GM10266 (cell line): ENCODE results near the gene LARP4B.

Source experiments
- DNase-seq: peaks from one replicate; pipeline ENCODE4 v3.0.0; 2012; ENCODE audit errors: extremely low spot score
- CTCF ChIP-seq: IDR thresholded peaks from 2 replicates; pipeline ENCODE4 v1.5.1; 2012; ENCODE audit warnings: mild to moderate bottlenecking, low read depth; ENCODE audit not compliant: control insufficient read depth, insufficient read depth; ENCODE audit errors: missing control alignments

The LARP4B gene

GRCh38 chr10:796233-796632 is 135.3 kb downstream of the LARP4B start:
- no peak for DNase-seq
- TF ChIP-seq CTCF: no peak

- no peak for TF ChIP-seq CTCF
- DNase-seq: no peak
These were observed 137.0 kb downstream of the LARP4B start for GRCh38 chr10:794382-794956.

GRCh38 chr10:792792-793100 is 138.8 kb downstream of the LARP4B start:
- no peak for DNase-seq

GRCh38 chr10:792083-792791 is 139.3 kb downstream of the LARP4B start:
- no peak for TF ChIP-seq CTCF
- DNase-seq: no peak

More at GRCh38 chr10:792792-793100, 138.8 kb downstream of the LARP4B start:
- no peak for TF ChIP-seq CTCF

- TF ChIP-seq CTCF: no peak
- no peak for DNase-seq
These were observed 139.9 kb downstream of the LARP4B start for GRCh38 chr10:791639-792038.

GRCh38 chr10:790821-791551 is 140.5 kb downstream of the LARP4B start:
- TF ChIP-seq CTCF: no peak

More at GRCh38 chr10:790821-791551, 140.5 kb downstream of the LARP4B start:
- no peak for DNase-seq
